ENCODE measurements around the gene MERTK. TPM values are rescaled to one million over a fixed set of nuclear protein-coding genes. Genes with fewer than 3 reads are reported as not detected.

MERTK gene
- total and polyA plus RNA-seq, 2 of the 8 experiments (the other 6 are each of a cell fraction or from before 2014, with no cell fraction given) = 6.5 to 7.0 TPM

GRCh38 chr2:112029164-112029563 is 130.8 kb downstream of the MERTK start:
- Histone ChIP-seq H2AK5ac (ENCODE audit: low read depth, low read length) (no peak overlapping the region), H2BK12ac (ENCODE audit: low read depth, low read length) (no peak overlapping the region), H3K4ac (replicated peaks; ENCODE audit: insufficient read length, low read depth, low read length) (no peak overlapping the region), H3K23ac (ENCODE audit: insufficient read length) (no peak overlapping the region), H3K27ac (ENCODE audit: low read depth, low read length) (no peak overlapping the region), H3K4me2 (ENCODE audit: insufficient read depth in 1 of 2, low read depth in 2 of 2, low read length in 2 of 2) (no peak overlapping the region), H4K5ac (ENCODE audit: insufficient read length, low read depth, low read length) (no peak overlapping the region), H2BK15ac (ENCODE audit: low read length) (no peak overlapping the region), H3K4me1 (replicated peaks in 1 of 4; ENCODE audit: control insufficient read depth in 3 of 4, insufficient read depth in 4 of 4, low read length in 3 of 4) (peaks cover 0 to 9% (median 5%) of the 10 kb centered on the region in 4 experiments; a peak in 4 of 7 replicates), H3K27me3 (replicated peaks in 1 of 4; ENCODE audit: control insufficient read depth in 3 of 4, extremely low read depth in 1 of 4, insufficient read depth in 3 of 4, low read length in 3 of 4) (no peaks in the 10 kb centered on the region), H3K36me3 (ENCODE audit: control insufficient read depth in 2 of 4, insufficient read depth in 4 of 4, low read length in 3 of 4) (no peaks in the 10 kb centered on the region), H3K4me3 (ENCODE audit: extremely low read depth in 1 of 4, insufficient read depth in 2 of 4, low read depth in 3 of 4, low read length in 4 of 4) (no peak overlapping the region), H4K8ac (ENCODE audit: extremely low read depth, insufficient read depth, low read length) (no peak overlapping the region), H3K79me2 (ENCODE audit: control insufficient read depth in 1 of 2, insufficient read depth in 2 of 2, low read length in 2 of 2) (no peaks in the 10 kb centered on the region), H4K20me1 (replicated peaks in 1 of 2; ENCODE audit: control insufficient read depth in 1 of 2, insufficient read depth in 2 of 2, low read length in 2 of 2) (no peaks in the 10 kb centered on the region), H2BK120ac (replicated peaks; ENCODE audit: low read depth, low read length) (no peak overlapping the region), H3K14ac (ENCODE audit: insufficient read length) (no peak overlapping the region), H2BK20ac (ENCODE audit: low read length) (no peak overlapping the region), H4K91ac (replicated peaks; ENCODE audit: insufficient read length, low read length) (no peak overlapping the region), H3K23me2 (ENCODE audit: low read depth, low read length) (no peaks in the 10 kb centered on the region), H2AFZ (ENCODE audit: low read length) (no peak overlapping the region), H3K9me3 (ENCODE audit: insufficient read depth in 2 of 2, low read depth in 1 of 2, low read length in 1 of 2) (no peaks in the 10 kb centered on the region), H3K79me1 (ENCODE audit: low read depth, low read length) (0 out of 2 replicates have a peak, but pooled peaks cover 2% of the 10 kb centered on the region), H2BK5ac (ENCODE audit: low read depth, low read length) (no peak overlapping the region), H3K9ac (replicated peaks in 1 of 4; ENCODE audit: extremely low read depth in 1 of 4, low read depth in 3 of 4, low read length in 3 of 4) (no peak overlapping the region), H3K56ac (replicated peaks; ENCODE audit: insufficient read length, low read depth, low read length) (no peak overlapping the region), H3K18ac (ENCODE audit: extremely low read depth, low read length) (no peak overlapping the region)
- DNase-seq (ENCODE audit: low read depth in 1 of 2, low spot score in 2 of 2) = no peak
- FAIRE-seq = no peak
- ChIA-PET POLR2A (ENCODE audit: partially characterized antibody) (no interaction called here), CTCF (ENCODE audit: partially characterized antibody) (interaction anchor here (0.9 to 5.9 kb wide), 8 partner anchors 9 to 142 kb away, joined by 3 to 28 read pairs (median 4); no protein-coding TSS in a partner anchor)
- WGBS, 2 experiments (ENCODE audit: extremely low coverage in 1 of 2, insufficient coverage in 1 of 2, insufficient read length in 1 of 2, insufficient replicate concordance in 2 of 2, low coverage in 1 of 2, low lambda C conversion rate in 2 of 2, missing lambda C conversion rate in 1 of 2) = 92% methylated on average over 2 of the region's 2 CpGs; no CpG with 5 or more reads in 1 of the 2 experiments
- no peak for TF ChIP-seq NRF1 (IDR thresholded peaks at IDR 0.05; ENCODE audit: low read depth, low read length)
- TF ChIP-seq CBX5 (IDR thresholded peaks at IDR 0.05; ENCODE audit: low read depth, low read length) = no peak
- no peak for TF ChIP-seq POLR2AphosphoS5 (IDR thresholded peaks at IDR 0.05; ENCODE audit: low read depth, low read length)
- TF ChIP-seq CEBPB (IDR thresholded peaks at IDR 0.05; ENCODE audit: low read depth, low read length) = no peak
- no peak for TF ChIP-seq SP2 (IDR thresholded peaks at IDR 0.05; ENCODE audit: low read length)
- no peak for TF ChIP-seq FOSL1 (IDR thresholded peaks at IDR 0.05; ENCODE audit: insufficient read depth, low read depth, low read length)

Measured in H1 (cell line).